Osteocyte (in vitro differentiated cells): Measurements from ENCODE around the gene SOX11. TPM values are rescaled to one million over a fixed set of nuclear protein-coding genes. Genes with fewer than 3 reads are reported as not detected.
A peak's percentile ranks its signal among the peaks of the same experiment; 100 is the strongest.

Experiments used
- DNase-seq: peaks from one replicate; pipeline ENCODE4 v3.0.0; 2021; ENCODE audit warnings: mixed read lengths; ENCODE audit not compliant: unreplicated experiment; ENCODE audit errors: extremely low spot score
- H3K27ac Mint-ChIP-seq: one replicate; pipeline ENCODE4 v1.8.0; 2021; ENCODE audit warnings: mild to moderate bottlenecking, mixed read lengths; ENCODE audit not compliant: unreplicated experiment
- H3K27me3 Mint-ChIP-seq: one replicate; pipeline ENCODE4 v1.8.0; 2021; ENCODE audit warnings: mixed read lengths; ENCODE audit not compliant: unreplicated experiment
- H3K36me3 Mint-ChIP-seq: one replicate; pipeline ENCODE4 v1.8.0; 2021; ENCODE audit warnings: mixed read lengths; ENCODE audit not compliant: unreplicated experiment
- H3K4me1 Mint-ChIP-seq: one replicate; pipeline ENCODE4 v1.8.0; 2021; ENCODE audit warnings: mixed read lengths; ENCODE audit not compliant: unreplicated experiment
- H3K4me3 Mint-ChIP-seq: one replicate; pipeline ENCODE4 v1.8.0; 2021; ENCODE audit warnings: mild to moderate bottlenecking, moderate library complexity, mixed read lengths; ENCODE audit not compliant: unreplicated experiment
- H3K9me3 Mint-ChIP-seq: one replicate; pipeline ENCODE4 v1.8.0; 2021; ENCODE audit warnings: mixed read lengths; ENCODE audit not compliant: unreplicated experiment
- CTCF ChIP-seq: fragments of 200-600 bp; sonication (generic); IDR thresholded peaks from 2 replicates; pipeline ENCODE4 v1.5.0; 2021; ENCODE audit warnings: antibody characterized with exemption, mild to moderate bottlenecking, moderate library complexity
- total RNA-seq: library from RNA; stranded (reverse); gene quantifications from 2 replicates; pipeline ENCODE4 v1.2.1, GENCODE V29; 2021

SOX11 gene
- total RNA-seq, 1 donor from 2014 or later, result 71.7 TPM

GRCh38 chr2:5691221-5691984 lies 781 bp upstream of the SOX11 start:
- peak overlapping the region; percentile 87 for H3K4me3 Mint-ChIP-seq
- no peaks in the 10 kb centered on the region for H3K27me3 Mint-ChIP-seq
- peaks cover 34% of the 10 kb centered on the region for H3K4me1 Mint-ChIP-seq
- no peaks in the 10 kb centered on the region for H3K9me3 Mint-ChIP-seq
- peak; percentile 91 for DNase-seq
- peak overlapping the region; percentile 93 for H3K27ac Mint-ChIP-seq
- peak; percentile 61 for TF ChIP-seq CTCF
- peaks cover 8% of the 10 kb centered on the region for H3K36me3 Mint-ChIP-seq

GRCh38 chr2:5692561-5693286 lies 540 bp downstream of the SOX11 start:
- H3K27ac Mint-ChIP-seq, result peak overlapping the region; percentile 91
- DNase-seq, result no peak
- no peaks in the 10 kb centered on the region for H3K27me3 Mint-ChIP-seq
- peak overlapping the region; percentile 99 for H3K4me3 Mint-ChIP-seq
- no peak for TF ChIP-seq CTCF
- peaks cover 34% of the 10 kb centered on the region for H3K4me1 Mint-ChIP-seq
- no peaks in the 10 kb centered on the region for H3K9me3 Mint-ChIP-seq
- H3K36me3 Mint-ChIP-seq, result peaks cover 8% of the 10 kb centered on the region

DNA sequence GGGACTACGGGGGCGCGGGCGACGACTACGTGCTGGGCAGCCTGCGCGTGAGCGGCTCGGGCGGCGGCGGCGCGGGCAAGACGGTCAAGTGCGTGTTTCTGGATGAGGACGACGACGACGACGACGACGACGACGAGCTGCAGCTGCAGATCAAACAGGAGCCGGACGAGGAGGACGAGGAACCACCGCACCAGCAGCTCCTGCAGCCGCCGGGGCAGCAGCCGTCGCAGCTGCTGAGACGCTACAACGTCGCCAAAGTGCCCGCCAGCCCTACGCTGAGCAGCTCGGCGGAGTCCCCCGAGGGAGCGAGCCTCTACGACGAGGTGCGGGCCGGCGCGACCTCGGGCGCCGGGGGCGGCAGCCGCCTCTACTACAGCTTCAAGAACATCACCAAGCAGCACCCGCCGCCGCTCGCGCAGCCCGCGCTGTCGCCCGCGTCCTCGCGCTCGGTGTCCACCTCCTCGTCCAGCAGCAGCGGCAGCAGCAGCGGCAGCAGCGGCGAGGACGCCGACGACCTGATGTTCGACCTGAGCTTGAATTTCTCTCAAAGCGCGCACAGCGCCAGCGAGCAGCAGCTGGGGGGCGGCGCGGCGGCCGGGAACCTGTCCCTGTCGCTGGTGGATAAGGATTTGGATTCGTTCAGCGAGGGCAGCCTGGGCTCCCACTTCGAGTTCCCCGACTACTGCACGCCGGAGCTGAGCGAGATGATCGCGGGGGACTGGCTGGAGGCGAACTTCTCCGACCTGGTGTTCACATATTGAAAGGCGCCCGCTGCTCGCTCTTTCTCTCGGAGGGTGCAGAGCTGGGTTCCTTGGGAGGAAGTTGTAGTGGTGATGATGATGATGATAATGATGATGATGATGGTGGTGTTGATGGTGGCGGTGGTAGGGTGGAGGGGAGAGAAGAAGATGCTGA lies 1.4 kb downstream of the SOX11 start:
- no peaks in the 10 kb centered on the region for H3K9me3 Mint-ChIP-seq
- peaks cover 43% of the 10 kb centered on the region for H3K4me1 Mint-ChIP-seq
- TF ChIP-seq CTCF, result no peak
- peak overlapping the region; percentile 81 for H3K27ac Mint-ChIP-seq
- peak overlapping the region; percentile 99 for H3K4me3 Mint-ChIP-seq
- H3K27me3 Mint-ChIP-seq, result no peaks in the 10 kb centered on the region
- no peak for DNase-seq
- peaks cover 11% of the 10 kb centered on the region for H3K36me3 Mint-ChIP-seq

DNA sequence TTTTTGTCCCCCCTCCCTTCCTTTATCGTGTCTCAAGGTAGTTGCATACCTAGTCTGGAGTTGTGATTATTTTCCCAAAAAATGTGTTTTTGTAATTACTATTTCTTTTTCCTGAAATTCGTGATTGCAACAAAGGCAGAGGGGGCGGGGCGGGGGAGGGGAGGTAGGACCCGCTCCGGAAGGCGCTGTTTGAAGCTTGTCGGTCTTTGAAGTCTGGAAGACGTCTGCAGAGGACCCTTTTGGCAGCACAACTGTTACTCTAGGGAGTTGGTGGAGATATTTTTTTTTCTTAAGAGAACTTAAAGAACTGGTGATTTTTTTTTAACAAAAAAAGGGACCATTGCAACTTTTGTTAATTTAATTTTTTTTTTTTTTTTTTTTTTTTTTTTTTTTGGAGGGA lies 2.1 kb downstream of the SOX11 start:
- Mint-ChIP-seq H3K27me3 (no peaks in the 10 kb centered on the region), H3K27ac (peak overlapping the region; percentile 78), H3K9me3 (no peaks in the 10 kb centered on the region), H3K4me1 (peaks cover 44% of the 10 kb centered on the region), H3K4me3 (peak overlapping the region; percentile 99), H3K36me3 (peaks cover 13% of the 10 kb centered on the region)
- no peak for DNase-seq
- no peak for TF ChIP-seq CTCF
